ENCODE data around the gene PSG5. TPM values are rescaled to one million over a fixed set of nuclear protein-coding genes. Genes with fewer than 3 reads are reported as not detected.

PSG5 gene
- 0.18 TPM in 1 of 2 replicates, not detected in the other for total RNA-seq

GRCh38 chr19:43186311-43186935, at the start of gene PSG5:
Gene PSG5, minus strand, starts transcription at chr19:43186536. Its CDS starts 131 bp downstream, at chr19:43186405.

GRCh38 chr19:43205471-43206105, 19.3 kb upstream of the PSG5 start, which contains the start of gene PSG4:
Gene PSG4, minus strand, starts transcription at chr19:43205638. Its CDS starts 102 bp downstream, at chr19:43205536.

Other genes starting within 250 kb of the PSG5 start
- 0.36 TPM in 1 of 2 replicates, not detected in the other for gene PSG7, start 249.3 kb downstream of the PSG5 start, total RNA-seq
- gene PSG11, start 160.1 kb downstream of the PSG5 start, total RNA-seq = not detected in 2 replicates
- not detected in 2 replicates for gene PSG2, start 103.8 kb downstream of the PSG5 start, total RNA-seq
- 0.18 and 0.49 TPM in 2 replicates for gene PSG4, start 19.1 kb upstream of the PSG5 start, total RNA-seq
- gene PSG9, start 83.0 kb upstream of the PSG5 start, total RNA-seq = not detected in 2 replicates
- not detected in 2 replicates for gene CD177, start 167.2 kb upstream of the PSG5 start, total RNA-seq
- gene TEX101, start 228.4 kb upstream of the PSG5 start, total RNA-seq = not detected in 2 replicates

Measured in cardiac atrium fibroblast (primary cell).